Central memory CD4-positive, alpha-beta T cell (primary cell): Measurements from ENCODE around the gene SOX9.

Experiments
- DNase-seq: peaks from one replicate; pipeline ENCODE4 v3.0.0; 2022

SOX9 gene

DNA sequence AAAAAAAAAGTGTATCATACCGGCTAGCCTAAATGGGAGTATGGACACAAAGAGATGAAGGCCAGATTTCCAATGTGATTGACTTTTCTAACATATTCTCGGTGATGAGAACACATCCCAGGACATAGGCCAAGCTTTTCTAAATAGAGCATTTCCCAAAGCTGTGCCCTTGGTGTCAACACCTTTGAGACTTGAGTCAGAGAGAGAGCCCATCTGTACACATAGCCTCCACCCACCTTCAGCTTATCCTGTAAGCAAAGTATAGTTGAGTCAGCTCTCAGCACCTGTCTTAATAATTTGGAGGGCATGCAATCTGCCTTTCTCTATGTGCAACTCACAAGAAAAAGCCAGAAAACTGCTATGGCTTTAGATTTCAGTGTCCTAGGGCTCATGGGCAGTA lies 42.7 kb downstream of the SOX9 start:
- no peak for DNase-seq

DNA sequence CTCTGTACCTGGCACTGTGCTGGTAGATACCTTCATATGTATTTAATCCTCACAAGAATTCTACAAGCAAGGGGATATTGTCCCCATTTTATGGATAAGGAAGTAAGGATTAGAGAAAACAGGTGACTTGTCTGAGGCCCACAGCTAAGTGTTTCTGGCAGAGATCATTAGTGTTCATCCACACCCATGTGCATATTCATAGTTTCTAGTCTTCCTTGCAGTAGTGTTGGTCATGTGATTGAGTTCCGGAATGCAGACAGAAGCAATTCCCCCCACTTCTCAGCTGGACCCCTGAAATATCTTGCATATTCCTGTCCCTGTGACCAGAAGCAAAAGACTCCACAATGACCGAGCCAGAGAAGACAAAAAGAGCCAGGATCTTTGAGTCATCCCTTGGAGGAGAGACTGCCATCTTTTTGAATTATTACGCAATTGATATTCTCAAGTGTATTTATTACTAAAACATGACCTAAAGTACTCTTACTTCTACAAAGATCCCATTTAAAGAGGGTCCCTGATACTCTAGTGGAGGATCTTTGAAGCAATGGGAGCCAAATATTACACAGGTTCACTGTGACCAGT lies 43.4 kb downstream of the SOX9 start:
- no peak for DNase-seq

GRCh38 chr17:72165192-72165866 lies 44.5 kb downstream of the SOX9 start:
- DNase-seq = no peak

GRCh38 chr17:72165867-72166439 lies 45.1 kb downstream of the SOX9 start:
- no peak for DNase-seq

- DNase-seq = no peak
Observed at GRCh38 chr17:72167593-72167992, 46.8 kb downstream of the SOX9 start.

- DNase-seq = no peak
Observed at GRCh38 chr17:72169823-72170222, 49.0 kb downstream of the SOX9 start.

GRCh38 chr17:72171703-72172667 lies 51.2 kb downstream of the SOX9 start:
- no peak for DNase-seq

DNA sequence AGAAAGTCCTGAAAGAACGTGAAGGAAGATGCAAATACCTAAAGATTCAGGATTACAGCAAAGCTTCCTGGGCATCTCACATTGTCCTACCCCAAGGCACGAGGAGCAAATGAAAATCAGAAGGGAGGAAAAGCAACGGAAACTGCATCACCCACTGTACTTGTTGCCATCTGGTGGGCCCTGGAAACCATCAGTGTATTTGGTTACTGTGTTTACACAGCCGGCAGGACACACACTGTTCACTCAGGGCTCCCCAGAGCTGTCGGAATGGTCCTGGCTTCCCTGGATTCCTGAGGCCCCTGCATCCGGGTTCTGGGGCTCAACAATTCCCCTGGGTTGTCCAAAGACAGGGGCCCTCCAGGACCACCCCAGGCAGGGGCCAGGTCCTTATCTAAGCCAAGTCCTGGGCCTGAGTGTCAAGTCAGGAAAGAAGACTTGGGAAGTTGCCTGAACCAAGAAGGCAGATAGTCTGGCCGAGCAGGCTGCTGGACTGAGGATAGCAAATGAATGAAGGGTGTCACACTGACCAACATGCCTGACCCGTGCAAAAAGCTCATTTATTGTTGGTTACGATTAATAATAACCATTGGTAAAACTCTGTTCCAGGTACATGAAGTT lies 52.8 kb downstream of the SOX9 start:
- no peak for DNase-seq

GRCh38 chr17:72175263-72175662 lies 54.4 kb downstream of the SOX9 start:
- DNase-seq = no peak
